Right cardiac atrium (tissue), 5 donors: ENCODE data around the gene SRSF1. TPM values are rescaled to one million over a fixed set of nuclear protein-coding genes. Genes with fewer than 3 reads are reported as not detected.
"Not testable (repeated sequence)": the region's sequence is repeated elsewhere in the genome, so short reads cannot be mapped to it uniquely, and the experiment has no call there.

Source experiments
- ATAC-seq, 2 donors: fragments of 200-7000 bp; cut with Tn5 transposase; one replicate each; pipeline versions ENCODE4 v1.8.0 to v1.9.1; 2020; ENCODE audit warnings: moderate library complexity in 2 of 2, mild to moderate bottlenecking in 1 of 2
- DNase-seq, 3 donors: peaks; one replicate each; pipeline ENCODE4 v3.0.0-alpha.2; 2020
- H3K27ac ChIP-seq: one replicate; pipeline ENCODE4 v1.5.1; 2013; ENCODE audit warnings: mild to moderate bottlenecking, low read length, control low read depth, moderate library complexity
- H3K27me3 ChIP-seq: one replicate; pipeline ENCODE4 v1.6.1; 2013; ENCODE audit not compliant: control insufficient read depth, insufficient read depth
- H3K4me1 ChIP-seq: one replicate; pipeline ENCODE4 v1.6.1; 2013; ENCODE audit warnings: low read length; ENCODE audit not compliant: control insufficient read depth, insufficient read depth
- H3K4me3 ChIP-seq: one replicate; pipeline ENCODE4 v1.5.1; 2013; ENCODE audit warnings: low read length, control low read depth
- H3K9me3 ChIP-seq: one replicate; pipeline ENCODE4 v1.6.1; 2013; ENCODE audit warnings: low read length; ENCODE audit not compliant: control insufficient read depth
- WGBS: extraction: QIAGEN DNeasy Blood & Tissue Kit; methylation state at CpG from one replicate; pipeline ENCODE4 v1.1.7; 2013; 5-methylcytosine and 5-hydroxymethylcytosine counted together
- intact Hi-C, 4 donors: fragments of 100-400 bp; cut with DNase I; formaldehyde crosslinking; loops; one replicate each; pipeline versions ENCODE4 v1.11.0 to v1.14.0; 2022 to 2023
- polyA plus RNA-seq: library from polyadenylated mRNA; stranded (reverse); fragments of 200-250 nt; gene quantifications from one replicate; pipeline ENCODE4 v1.2.3, GENCODE V29; 2013
- total RNA-seq, 4 donors: library from RNA; stranded (reverse); fragmentation: NEBNext Ultra II Directional; extraction: Animal tissue kit (Norgen Biotek cat#: 25700); gene quantifications; one replicate each; pipeline ENCODE4 v1.2.1, GENCODE V29; 2021
- donor health status: healthy with polysubstance abuse.
- donor health status: DM: no; HTN: yes; CAD: no.
- donor health status: DM: no; HTN: no; CAD: no.
- donor health status: DM: no; HTN: yes; CAD: no; lungs with severe emphysema.
- donor health status: DM: yes; HTN: yes; CAD: no.

SRSF1 gene
- total and polyA plus RNA-seq, 5 donors = 58.9 to 132 (median 123) TPM

- H3K27ac ChIP-seq = no peak overlapping the region
- H3K4me1 ChIP-seq = no peaks in the 10 kb centered on the region
- no peaks in the 10 kb centered on the region for H3K9me3 ChIP-seq
- no peaks in the 10 kb centered on the region for H3K27me3 ChIP-seq
- 39% methylated on average over 18 of the region's 18 CpGs for WGBS
- intact Hi-C loops = no loop called here
- H3K4me3 ChIP-seq = no peak overlapping the region
- DNase-seq (peak in 2 of 3 donors; percentile 41 to 51), ATAC-seq (peak; percentile 57 to 58)
Measured at GRCh38 chr17:58046239-58047094, 39.4 kb upstream of the SRSF1 start.

DNA sequence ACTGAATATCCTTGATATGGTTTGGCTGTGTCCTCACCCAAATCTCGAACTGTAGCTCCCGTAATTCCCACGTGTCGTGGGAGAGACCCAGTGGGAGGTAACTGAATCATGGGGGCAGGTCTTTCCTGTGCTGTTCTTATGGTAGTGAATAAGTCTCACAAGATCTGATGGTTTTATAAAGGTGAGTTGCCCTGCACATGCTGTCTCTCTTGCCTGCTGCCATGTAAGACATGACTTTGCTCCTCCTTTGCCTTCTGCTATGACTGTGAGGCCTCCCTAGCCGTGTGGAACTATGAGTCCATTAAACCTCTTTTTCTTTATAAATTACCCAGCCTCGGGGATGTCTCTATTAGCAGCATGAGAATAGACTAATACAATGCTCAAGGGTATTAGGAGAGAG is 37.2 kb upstream of the SRSF1 start:
- WGBS = 89% methylated on average over 6 of the region's 6 CpGs
- H3K9me3 ChIP-seq, ATAC-seq, H3K4me1 ChIP-seq, H3K27ac ChIP-seq, DNase-seq, H3K27me3 ChIP-seq, H3K4me3 ChIP-seq, intact Hi-C loops: not testable (repeated sequence)

DNA sequence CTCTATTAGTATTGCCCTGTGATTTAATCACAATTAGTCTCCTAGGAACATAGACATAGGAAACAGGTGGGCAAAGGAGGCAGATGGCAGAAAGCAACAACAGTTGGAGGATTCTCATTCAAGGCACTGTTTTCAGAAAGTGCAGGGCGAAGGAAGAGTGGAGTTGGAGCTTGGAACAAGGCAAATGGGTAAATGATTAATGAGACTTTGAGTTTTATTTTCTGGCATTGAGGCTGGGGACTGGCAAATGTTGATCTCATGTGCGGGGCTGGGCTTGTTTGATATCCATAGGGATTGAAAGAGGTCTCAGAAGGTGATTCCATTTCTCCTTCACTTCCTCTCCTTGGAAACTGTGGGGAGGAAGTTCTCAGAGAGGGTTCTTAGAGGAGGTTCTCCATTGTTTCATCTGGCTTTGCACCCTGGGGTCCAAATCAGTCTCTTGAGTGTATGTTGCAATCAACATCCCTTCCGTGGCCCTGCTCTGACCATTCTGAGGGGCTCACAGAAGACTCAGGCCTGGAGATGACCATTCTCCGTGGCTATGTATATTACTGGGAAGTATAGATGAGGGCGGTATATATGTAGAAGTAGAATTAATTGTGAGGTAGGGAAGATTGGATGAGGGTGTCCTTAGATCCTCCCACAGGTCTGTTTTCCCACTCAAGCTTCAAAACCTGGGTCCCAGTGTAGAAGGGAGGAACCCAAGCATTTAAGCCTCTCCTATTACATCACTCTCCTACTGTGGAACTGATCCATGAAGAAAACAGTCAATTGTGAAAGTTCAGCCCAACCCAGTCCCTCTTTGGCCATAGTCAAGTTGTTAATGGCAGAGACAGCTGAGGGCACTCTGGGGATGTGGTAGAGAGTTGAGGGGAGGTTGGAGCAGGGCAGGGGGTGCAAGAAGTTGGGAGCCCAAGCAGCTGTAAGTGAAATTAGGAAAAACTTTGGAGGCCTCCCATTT is 36.5 kb upstream of the SRSF1 start:
- H3K4me3 ChIP-seq = no peak overlapping the region

GRCh38 chr17:58041161-58041560 is 34.1 kb upstream of the SRSF1 start:
- intact Hi-C loops = no loop called here
- H3K27ac ChIP-seq = no peak overlapping the region
- 51% methylated on average over 5 of the region's 5 CpGs for WGBS
- no peaks in the 10 kb centered on the region for H3K9me3 ChIP-seq
- no peak for ATAC-seq
- H3K4me1 ChIP-seq = no peaks in the 10 kb centered on the region
- H3K27me3 ChIP-seq = no peaks in the 10 kb centered on the region
- H3K4me3 ChIP-seq = no peak overlapping the region
- no peak for DNase-seq

More for the DNA sequence above, 36.5 kb upstream of the SRSF1 start:
- Histone ChIP-seq H3K9me3 (no peaks in the 10 kb centered on the region), H3K27ac (no peak overlapping the region), H3K27me3 (no peaks in the 10 kb centered on the region), H3K4me1 (no peaks in the 10 kb centered on the region)
- intact Hi-C loops = no loop called here
- DNase-seq (no peak), ATAC-seq (no peak)
- WGBS = 89% methylated on average over 5 of the region's 5 CpGs

DNA sequence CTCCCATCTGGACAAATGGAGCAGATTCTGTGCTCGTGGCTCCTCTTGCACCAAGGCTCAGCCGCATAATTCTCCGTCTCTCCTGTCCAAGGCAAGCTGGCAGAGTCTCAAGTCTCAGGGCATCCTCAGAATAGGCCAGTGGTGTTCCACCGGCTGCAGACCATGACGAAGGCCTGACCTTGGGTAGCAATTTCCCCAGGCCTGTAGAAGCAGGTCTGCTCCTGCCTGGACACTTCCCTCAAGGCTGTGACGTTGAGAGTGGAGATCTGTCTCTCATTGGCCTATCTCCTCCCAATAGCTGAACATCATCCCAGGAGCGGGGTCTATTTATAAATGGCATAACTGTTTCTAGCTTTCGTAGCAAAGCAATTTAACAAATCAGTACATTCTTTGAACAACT is 33.3 kb upstream of the SRSF1 start:
- 67% methylated on average over 8 of the region's 8 CpGs for WGBS

DNA sequence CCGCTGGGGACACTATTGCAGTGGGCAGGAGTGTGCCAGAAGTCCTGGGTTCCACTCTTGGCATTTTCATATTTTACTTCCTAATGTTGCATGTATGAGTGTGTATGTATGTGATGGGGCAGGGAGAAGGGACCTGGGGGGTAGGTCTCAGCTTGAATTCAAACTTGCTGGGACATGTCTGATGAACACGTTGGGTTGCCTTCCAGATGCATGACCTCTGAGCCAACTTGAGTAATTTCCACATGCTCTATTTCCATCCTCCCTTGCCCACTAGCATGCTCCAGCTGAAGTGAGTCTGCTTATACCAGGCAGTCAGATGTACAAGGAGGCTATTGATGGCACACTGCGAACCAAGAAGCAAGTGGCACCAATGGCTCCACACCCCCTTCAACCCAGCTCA is 32.9 kb upstream of the SRSF1 start:
- Histone ChIP-seq H3K4me1 (no peaks in the 10 kb centered on the region), H3K27me3 (no peaks in the 10 kb centered on the region), H3K4me3 (no peak overlapping the region), H3K27ac (no peak overlapping the region), H3K9me3 (no peaks in the 10 kb centered on the region)
- WGBS = 80% methylated on average over 3 of the region's 3 CpGs
- no peak for DNase-seq
- intact Hi-C loops = no loop called here
- ATAC-seq = no peak

More for the DNA sequence above, 33.3 kb upstream of the SRSF1 start:
- no peaks in the 10 kb centered on the region for H3K9me3 ChIP-seq
- no peak for DNase-seq
- no peaks in the 10 kb centered on the region for H3K4me1 ChIP-seq
- no peak overlapping the region for H3K4me3 ChIP-seq
- intact Hi-C loops = no loop called here
- H3K27ac ChIP-seq = no peak overlapping the region
- no peaks in the 10 kb centered on the region for H3K27me3 ChIP-seq
- ATAC-seq = no peak

DNA sequence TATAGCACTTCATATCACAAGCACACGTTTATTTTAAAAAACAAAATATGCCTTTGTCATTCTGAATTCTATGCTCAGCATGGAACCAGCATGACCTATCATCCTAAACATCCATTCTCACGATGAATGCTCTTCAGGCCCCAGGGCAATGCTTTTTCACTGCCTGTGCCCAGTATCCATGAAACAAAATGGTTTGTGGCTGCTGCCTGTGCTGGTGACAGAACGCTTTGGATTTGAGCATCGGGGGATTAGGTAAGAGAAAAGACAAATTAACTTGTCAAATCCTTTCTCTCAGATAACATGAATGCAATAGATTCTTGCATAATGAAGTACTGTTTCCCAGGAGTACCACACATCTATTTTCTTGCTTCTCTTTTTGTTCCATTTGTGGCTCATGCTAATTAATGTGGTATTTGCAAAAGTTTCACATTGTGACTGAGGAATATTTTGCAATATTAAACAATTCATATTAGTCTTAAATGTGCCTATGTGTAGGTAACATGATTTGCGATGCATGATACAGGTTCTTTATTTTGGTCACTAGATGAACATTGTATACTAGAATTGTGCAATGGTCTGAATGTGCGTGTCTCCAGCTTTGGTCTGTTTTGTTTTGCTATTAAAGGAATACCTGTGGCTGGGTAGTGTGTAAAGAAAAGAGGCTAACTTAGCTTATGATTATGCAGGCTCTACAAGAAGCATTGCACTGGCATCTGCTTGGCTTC is 25.8 kb upstream of the SRSF1 start:
- no peak for ATAC-seq

DNA sequence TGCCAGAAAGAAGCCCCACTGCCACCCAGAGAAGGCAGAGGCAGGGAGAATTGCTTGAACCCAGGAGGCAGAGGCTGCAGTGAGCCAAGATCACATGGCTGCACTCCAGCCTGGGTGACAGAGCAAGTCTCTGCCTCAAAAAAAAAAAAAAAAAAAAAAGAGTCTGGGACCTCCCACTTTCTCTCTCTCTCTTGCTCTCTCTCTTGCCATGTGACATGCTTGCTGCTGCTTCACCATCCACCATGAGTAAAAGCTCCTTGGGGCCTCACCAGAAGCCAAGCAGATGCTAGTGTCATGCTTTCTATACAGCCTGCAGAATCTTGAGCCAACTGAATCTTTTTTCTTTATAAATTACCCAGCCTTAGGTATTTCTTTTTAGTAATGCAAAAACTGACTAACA is 21.5 kb upstream of the SRSF1 start:
- DNase-seq (no peak), ATAC-seq (no peak)
- Histone ChIP-seq H3K27me3 (no peaks in the 10 kb centered on the region), H3K9me3 (no peaks in the 10 kb centered on the region), H3K27ac (no peak overlapping the region), H3K4me3 (no peak overlapping the region), H3K4me1 (no peaks in the 10 kb centered on the region)
- intact Hi-C loops = no loop called here

More for the DNA sequence above, 25.8 kb upstream of the SRSF1 start:
- Histone ChIP-seq H3K27ac (no peak overlapping the region), H3K9me3 (no peaks in the 10 kb centered on the region), H3K4me1 (no peaks in the 10 kb centered on the region), H3K4me3 (no peak overlapping the region), H3K27me3 (no peaks in the 10 kb centered on the region)
- WGBS = 53% methylated on average over 6 of the region's 6 CpGs
- intact Hi-C loops = no loop called here
- no peak for DNase-seq

DNA sequence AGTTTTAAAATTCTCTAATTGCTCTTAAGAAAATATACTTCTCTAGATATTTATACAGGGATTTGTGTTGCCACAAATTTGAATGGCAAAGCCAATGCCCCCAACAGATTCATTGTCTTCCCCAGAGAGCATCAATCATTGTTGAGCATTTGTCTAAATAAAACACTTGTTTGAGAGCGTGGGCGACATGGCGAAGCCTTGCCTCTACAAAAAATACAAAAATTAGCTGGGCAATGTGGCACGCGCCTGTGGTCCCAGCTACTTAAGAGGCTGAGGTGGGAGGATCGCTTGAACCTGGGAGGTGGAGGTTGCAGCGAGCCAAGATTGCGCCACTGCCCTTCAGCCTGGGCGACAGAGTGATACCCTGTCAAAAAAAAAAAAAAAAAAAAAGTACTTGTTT is 13.4 kb upstream of the SRSF1 start:
- intact Hi-C loops = loop anchor here in 1 of 4 donors (5.0 kb wide), 1 partner anchor 92 kb away; no protein-coding TSS in a partner anchor
- H3K27ac ChIP-seq = no peak overlapping the region
- H3K4me1 ChIP-seq = no peaks in the 10 kb centered on the region
- H3K9me3 ChIP-seq = no peaks in the 10 kb centered on the region
- WGBS = 76% methylated on average over 9 of the region's 9 CpGs
- H3K27me3 ChIP-seq = no peaks in the 10 kb centered on the region
- DNase-seq (no peak), ATAC-seq (no peak)
- no peak overlapping the region for H3K4me3 ChIP-seq

GRCh38 chr17:58019521-58019920 is 12.5 kb upstream of the SRSF1 start:
- Histone ChIP-seq H3K27ac (no peak overlapping the region), H3K9me3 (no peaks in the 10 kb centered on the region), H3K4me1 (no peaks in the 10 kb centered on the region), H3K4me3 (no peak overlapping the region), H3K27me3 (no peaks in the 10 kb centered on the region)
- intact Hi-C loops = loop anchor here in 1 of 4 donors (10.0 kb wide), 1 partner anchor 95 kb away; no protein-coding TSS in a partner anchor
- ATAC-seq = no peak
- DNase-seq = no peak
